CD4-positive, alpha-beta T cell treated with Interleukin-1 beta for 1 hour (primary cell): ENCODE measurements around the gene TIMP3.

ENCODE experiments used
- DNase-seq, 2 donors: peaks; one replicate each; pipeline ENCODE4 v3.0.0-alpha.2; 2020 to 2022

The TIMP3 gene

GRCh38 chr22:32788904-32789624, 12.4 kb upstream of the TIMP3 start:
- DNase-seq: no peak

GRCh38 chr22:32789797-32790620, 11.5 kb upstream of the TIMP3 start:
- DNase-seq: no peak

GRCh38 chr22:32791056-32791455, 10.4 kb upstream of the TIMP3 start:
- DNase-seq: no peak

GRCh38 chr22:32791485-32791884, 10.0 kb upstream of the TIMP3 start:
- DNase-seq: no peak

GRCh38 chr22:32793589-32793988, 7.9 kb upstream of the TIMP3 start:
- DNase-seq: no peak

GRCh38 chr22:32794449-32795213, 6.9 kb upstream of the TIMP3 start:
- no peak for DNase-seq

GRCh38 chr22:32795214-32795596, 6.3 kb upstream of the TIMP3 start:
- DNase-seq: no peak

GRCh38 chr22:32796865-32797573, 4.5 kb upstream of the TIMP3 start:
- DNase-seq: peak; percentile 42 to 47

GRCh38 chr22:32799496-32799895, 2.0 kb upstream of the TIMP3 start:
- DNase-seq: no peak

GRCh38 chr22:32800158-32800882, 1.2 kb upstream of the TIMP3 start:
- DNase-seq: no peak

GRCh38 chr22:32800994-32801536, 440 bp upstream of the TIMP3 start:
- DNase-seq: no peak

GRCh38 chr22:32802237-32802765, 796 bp downstream of the TIMP3 start:
- no peak for DNase-seq

GRCh38 chr22:32803020-32803737, 1.7 kb downstream of the TIMP3 start:
- DNase-seq: no peak

- DNase-seq: no peak
Measured at GRCh38 chr22:32803738-32804435, 2.4 kb downstream of the TIMP3 start.

GRCh38 chr22:32804531-32805360, 3.2 kb downstream of the TIMP3 start:
- DNase-seq: no peak

- DNase-seq: no peak
Measured at GRCh38 chr22:32805361-32805881, 3.9 kb downstream of the TIMP3 start.

- DNase-seq: no peak
Measured at GRCh38 chr22:32806296-32806695, 4.8 kb downstream of the TIMP3 start.

GRCh38 chr22:32808038-32808445, 6.5 kb downstream of the TIMP3 start:
- DNase-seq: no peak
